CD8-positive, alpha-beta memory T cell (primary cell): ENCODE measurements around the gene KCNMB2. TPM values are rescaled to one million over a fixed set of nuclear protein-coding genes. Genes with fewer than 3 reads are reported as not detected.

ENCODE experiments used
- CTCF ChIA-PET: fragments of 350-600 bp; sonication (Branson Sonifier 250); formaldehyde crosslinking; loops from one replicate; lab custom pipeline; 2021; ENCODE audit warnings: antibody characterized with exemption; lab: Charles Lee
- POLR2A ChIA-PET: fragments of 350-600 bp; sonication (Branson Sonifier 250); formaldehyde crosslinking; loops from one replicate; lab custom pipeline; 2021; ENCODE audit warnings: antibody characterized with exemption; lab: Charles Lee
- DNase-seq, 5 donors: peaks; one replicate each; pipeline versions ENCODE4 v3.0.0 to v3.0.0-alpha.2; 2020 to 2022; ENCODE audit warnings: mixed read lengths in 1 of 5
- H3K27ac ChIP-seq: one replicate; pipeline ENCODE4 v1.7.0; 2013; ENCODE audit warnings: low read depth, mild to moderate bottlenecking, low read length, moderate library complexity
- H3K27me3 ChIP-seq: 2 replicates; pipeline ENCODE4 v1.7.0; 2013; ENCODE audit warnings: low read length, mild to moderate bottlenecking; ENCODE audit not compliant: insufficient read depth, poor library complexity, severe bottlenecking
- H3K36me3 ChIP-seq: 2 replicates; pipeline ENCODE4 v1.7.0; 2013; ENCODE audit warnings: mild to moderate bottlenecking, low read length, moderate library complexity; ENCODE audit not compliant: insufficient read depth
- H3K4me1 ChIP-seq: 2 replicates; pipeline ENCODE4 v1.7.0; 2013; ENCODE audit warnings: mild to moderate bottlenecking, low read length, moderate library complexity; ENCODE audit not compliant: insufficient read depth
- H3K4me3 ChIP-seq: 2 replicates; pipeline ENCODE4 v1.7.0; 2013; ENCODE audit warnings: mild to moderate bottlenecking, low read length
- H3K9me3 ChIP-seq: 2 replicates; pipeline ENCODE4 v1.7.0; 2013; ENCODE audit warnings: mild to moderate bottlenecking, low read length
- H3K27ac Mint-ChIP-seq, 8 donors: one replicate each; pipeline ENCODE4 v1.8.0; 2020 to 2021; ENCODE audit warnings: mixed read lengths in 8 of 8, mild to moderate bottlenecking in 6 of 8, inconsistent platforms in 3 of 8, moderate library complexity in 3 of 8
- H3K27me3 Mint-ChIP-seq, 2 donors: one replicate each; pipeline ENCODE4 v1.8.0; 2020 to 2021; ENCODE audit warnings: mixed read lengths in 2 of 2, mild to moderate bottlenecking in 1 of 2, moderate library complexity in 1 of 2
- H3K36me3 Mint-ChIP-seq, 3 donors: one replicate each; pipeline ENCODE4 v1.8.0; 2020 to 2021; ENCODE audit warnings: mixed read lengths in 3 of 3, inconsistent platforms in 1 of 3, mild to moderate bottlenecking in 1 of 3
- H3K4me1 Mint-ChIP-seq, 3 donors: one replicate each; pipeline ENCODE4 v1.8.0; 2020 to 2021; ENCODE audit warnings: mixed read lengths in 3 of 3, inconsistent platforms in 1 of 3, mild to moderate bottlenecking in 1 of 3
- H3K4me3 Mint-ChIP-seq, 7 donors: one replicate each; pipeline ENCODE4 v1.8.0; 2020 to 2021; ENCODE audit warnings: mixed read lengths in 7 of 7, mild to moderate bottlenecking in 6 of 7, moderate library complexity in 4 of 7, inconsistent platforms in 2 of 7
- H3K9me3 Mint-ChIP-seq, 5 donors: one replicate each; pipeline ENCODE4 v1.8.0; 2020 to 2022; ENCODE audit warnings: mixed read lengths in 5 of 5, mild to moderate bottlenecking in 3 of 5, moderate library complexity in 2 of 5, inconsistent platforms in 1 of 5
- polyA plus RNA-seq: library from polyadenylated mRNA; unstranded; fragments of 300-500 nt; fragmentation: Illumina TruSeq; gene quantifications from one replicate; pipeline ENCODE4 v1.2.3, GENCODE V29; 2021
- total RNA-seq, 2 experiments: library from RNA; stranded (reverse); gene quantifications; one replicate each; pipeline ENCODE4 v1.2.3, GENCODE V29; 2021

Gene KCNMB2
- total and polyA plus RNA-seq, 3 experiments from 2014 or later, result not detected

- ChIA-PET CTCF (no interaction called here), POLR2A (no interaction called here)
- Histone ChIP-seq H3K27ac (no peak overlapping the region), H3K27me3 (no peaks in the 10 kb centered on the region), H3K4me1 (no peaks in the 10 kb centered on the region), H3K36me3 (no peaks in the 10 kb centered on the region), H3K4me3 (no peak overlapping the region), H3K9me3 (no peaks in the 10 kb centered on the region)
- DNase-seq, result no peak
- peaks cover 0 to 7% (median 0%) of the 10 kb centered on the region in 3 donors for H3K4me1 Mint-ChIP-seq
- no peaks in the 10 kb centered on the region for H3K36me3 Mint-ChIP-seq
- no peak overlapping the region for H3K4me3 Mint-ChIP-seq
- no peaks in the 10 kb centered on the region for H3K9me3 Mint-ChIP-seq
- H3K27ac Mint-ChIP-seq, result no peak overlapping the region
- H3K27me3 Mint-ChIP-seq, result no peaks in the 10 kb centered on the region
Measured at GRCh38 chr3:178669758-178670157, 133.5 kb downstream of the KCNMB2 start.

GRCh38 chr3:178671377-178671776, 135.1 kb downstream of the KCNMB2 start:
- H3K4me3 Mint-ChIP-seq, result no peak overlapping the region

GRCh38 chr3:178671791-178672190, 135.6 kb downstream of the KCNMB2 start:
- no peak overlapping the region for H3K27ac Mint-ChIP-seq
- Histone ChIP-seq H3K9me3 (no peaks in the 10 kb centered on the region), H3K4me3 (no peak overlapping the region), H3K4me1 (no peaks in the 10 kb centered on the region), H3K27ac (no peak overlapping the region), H3K27me3 (no peaks in the 10 kb centered on the region), H3K36me3 (no peaks in the 10 kb centered on the region)
- H3K4me1 Mint-ChIP-seq, result peaks cover 0 to 7% (median 0%) of the 10 kb centered on the region in 3 donors
- no peaks in the 10 kb centered on the region for H3K27me3 Mint-ChIP-seq
- ChIA-PET POLR2A (no interaction called here), CTCF (no interaction called here)
- DNase-seq, result no peak
- no peaks in the 10 kb centered on the region for H3K36me3 Mint-ChIP-seq
- H3K4me3 Mint-ChIP-seq, result no peak overlapping the region
- H3K9me3 Mint-ChIP-seq, result no peaks in the 10 kb centered on the region

More at GRCh38 chr3:178671377-178671776, 135.1 kb downstream of the KCNMB2 start:
- no peaks in the 10 kb centered on the region for H3K4me1 ChIP-seq
- Mint-ChIP-seq H3K27ac (no peak overlapping the region), H3K9me3 (no peaks in the 10 kb centered on the region), H3K36me3 (no peaks in the 10 kb centered on the region), H3K4me1 (peaks cover 0 to 7% (median 0%) of the 10 kb centered on the region in 3 donors), H3K27me3 (no peaks in the 10 kb centered on the region)
- no peak overlapping the region for H3K4me3 ChIP-seq
- H3K36me3 ChIP-seq, result no peaks in the 10 kb centered on the region
- ChIA-PET POLR2A (no interaction called here), CTCF (no interaction called here)
- H3K27me3 ChIP-seq, result no peaks in the 10 kb centered on the region
- no peak overlapping the region for H3K27ac ChIP-seq
- no peak for DNase-seq
- H3K9me3 ChIP-seq, result no peaks in the 10 kb centered on the region

DNA sequence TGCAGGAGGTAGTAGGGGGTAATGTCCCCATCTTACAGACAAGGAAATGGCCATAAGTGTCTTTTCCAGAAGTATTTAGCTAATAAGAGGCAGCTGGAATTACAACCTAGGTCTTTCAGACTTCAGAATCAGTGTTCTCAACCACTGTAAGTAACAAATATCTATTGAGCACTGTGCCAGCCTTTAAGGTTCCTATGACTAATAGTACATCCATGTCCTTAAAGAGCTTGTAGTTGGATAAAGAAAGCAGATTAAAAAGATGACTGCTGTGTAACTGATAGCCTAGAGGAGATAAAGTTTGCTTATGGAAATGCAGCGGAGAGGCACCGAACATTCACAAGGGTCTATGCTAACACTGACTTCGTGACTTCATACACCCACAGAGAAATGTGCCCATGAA, 136.0 kb downstream of the KCNMB2 start:
- POLR2A ChIA-PET, result no interaction called here
- Mint-ChIP-seq H3K4me1 (peaks cover 0 to 7% (median 0%) of the 10 kb centered on the region in 3 donors), H3K27me3 (no peaks in the 10 kb centered on the region), H3K36me3 (no peaks in the 10 kb centered on the region), H3K27ac (no peak overlapping the region), H3K9me3 (no peaks in the 10 kb centered on the region), H3K4me3 (no peak overlapping the region)
- Histone ChIP-seq H3K4me3 (no peak overlapping the region), H3K4me1 (no peaks in the 10 kb centered on the region), H3K36me3 (no peaks in the 10 kb centered on the region), H3K27me3 (no peaks in the 10 kb centered on the region), H3K9me3 (no peaks in the 10 kb centered on the region), H3K27ac (no peak overlapping the region)
- no peak for DNase-seq
- CTCF ChIA-PET, result no interaction called here

DNA sequence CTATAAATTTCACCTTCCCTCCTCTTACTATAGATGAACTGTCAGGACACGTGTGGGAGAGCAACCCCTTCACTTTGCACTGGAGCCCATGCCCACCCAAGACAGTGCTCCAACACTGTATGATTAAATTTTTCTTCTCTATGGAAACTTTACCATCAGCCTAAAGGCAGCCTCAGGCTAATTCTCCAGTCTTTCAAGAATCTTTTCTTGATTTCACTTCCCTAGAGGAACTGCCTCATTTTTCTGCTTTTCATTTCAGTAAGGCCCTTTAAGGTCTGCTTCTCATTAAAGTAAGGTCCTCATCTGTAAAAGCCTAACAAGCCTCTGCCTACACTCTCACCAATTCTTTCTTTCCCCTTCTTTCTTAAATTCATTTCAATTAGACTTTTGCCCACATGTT, 137.3 kb downstream of the KCNMB2 start:
- H3K4me3 ChIP-seq, result no peak overlapping the region
- no peaks in the 10 kb centered on the region for H3K27me3 ChIP-seq
- POLR2A ChIA-PET, result no interaction called here

DNA sequence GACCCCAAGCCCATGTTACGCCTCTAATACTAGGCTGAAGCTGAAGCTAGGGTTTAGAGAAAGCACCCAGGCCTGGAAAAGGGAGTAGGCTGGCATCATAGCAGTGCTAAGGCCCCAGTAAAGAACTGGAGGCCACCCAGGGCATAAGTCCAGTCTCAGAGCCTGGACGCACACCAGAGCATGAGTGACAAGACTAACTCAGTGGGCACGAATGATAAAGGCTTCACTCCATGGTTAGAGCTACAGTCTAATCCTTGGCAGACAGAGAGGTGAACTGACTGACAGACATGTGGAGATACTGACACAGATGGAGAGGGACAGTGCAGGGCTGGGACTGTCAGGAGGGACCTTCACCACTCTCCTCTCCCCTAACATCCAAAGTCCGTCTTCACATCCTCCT, 139.8 kb downstream of the KCNMB2 start:
- no peaks in the 10 kb centered on the region for H3K36me3 Mint-ChIP-seq
- CTCF ChIA-PET, result no interaction called here

More for the DNA sequence above, 137.3 kb downstream of the KCNMB2 start:
- Histone ChIP-seq H3K4me1 (no peaks in the 10 kb centered on the region), H3K9me3 (no peaks in the 10 kb centered on the region), H3K27ac (no peak overlapping the region), H3K36me3 (no peaks in the 10 kb centered on the region)
- DNase-seq, result no peak
- CTCF ChIA-PET, result no interaction called here
- peaks cover 0 to 5% of the 10 kb centered on the region in 2 donors for H3K27me3 Mint-ChIP-seq
- no peak overlapping the region for H3K4me3 Mint-ChIP-seq
- H3K36me3 Mint-ChIP-seq, result no peaks in the 10 kb centered on the region
- peaks cover 0 to 7% (median 0%) of the 10 kb centered on the region in 3 donors for H3K4me1 Mint-ChIP-seq
- no peaks in the 10 kb centered on the region for H3K9me3 Mint-ChIP-seq
- no peak overlapping the region for H3K27ac Mint-ChIP-seq

DNA sequence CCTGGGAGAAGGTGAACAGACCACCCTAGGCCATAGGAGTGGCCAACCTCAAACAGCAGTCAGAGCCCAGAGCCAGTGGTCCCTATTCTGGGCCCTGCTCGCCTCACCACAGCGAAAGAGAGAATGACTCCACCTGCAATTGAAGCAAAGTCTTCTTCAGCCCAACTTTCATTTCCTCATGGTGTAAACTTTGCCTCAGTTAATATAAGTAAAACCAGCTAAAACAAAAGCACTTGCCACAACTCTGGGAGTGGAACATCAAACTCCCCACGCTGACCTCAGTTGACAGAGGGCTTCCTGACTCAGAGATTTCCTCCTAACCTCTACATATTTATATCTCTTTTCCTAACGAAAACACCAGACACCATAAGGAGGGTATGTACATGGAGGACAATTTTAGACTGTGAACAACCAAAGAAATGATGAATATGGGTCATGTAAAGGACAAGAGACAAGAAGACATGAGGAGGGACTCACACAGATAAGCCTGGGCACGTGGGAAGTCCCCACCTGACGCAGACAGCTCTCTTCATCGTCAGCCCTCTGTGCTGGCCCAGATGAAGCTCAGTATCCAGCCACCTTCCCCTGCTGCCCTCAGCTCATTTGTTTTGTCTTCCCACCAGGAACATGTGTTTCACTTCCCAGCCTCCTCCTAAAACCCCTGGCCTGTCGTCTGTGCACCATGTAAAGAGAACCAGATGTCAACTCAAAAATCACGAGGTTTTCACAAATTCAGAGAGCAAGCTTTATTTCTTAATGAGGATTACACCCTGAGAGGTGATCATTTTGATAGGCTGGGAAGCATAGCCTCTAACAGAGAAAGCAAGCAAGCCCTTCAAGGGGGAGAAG, 140.9 kb downstream of the KCNMB2 start:
- Mint-ChIP-seq H3K27me3 (peaks cover 2 to 5% of the 10 kb centered on the region in 2 donors), H3K36me3 (no peaks in the 10 kb centered on the region), H3K4me3 (no peak overlapping the region), H3K4me1 (no peaks in the 10 kb centered on the region), H3K9me3 (peaks cover 0 to 4% (median 0%) of the 10 kb centered on the region in 5 donors), H3K27ac (no peak overlapping the region)
- Histone ChIP-seq H3K27ac (no peak overlapping the region), H3K9me3 (no peaks in the 10 kb centered on the region), H3K27me3 (no peaks in the 10 kb centered on the region), H3K4me1 (no peaks in the 10 kb centered on the region), H3K36me3 (no peaks in the 10 kb centered on the region), H3K4me3 (no peak overlapping the region)
- ChIA-PET POLR2A (no interaction called here), CTCF (no interaction called here)
- DNase-seq, result no peak

More for the DNA sequence above, 139.8 kb downstream of the KCNMB2 start:
- no peaks in the 10 kb centered on the region for H3K4me1 Mint-ChIP-seq
- H3K4me3 Mint-ChIP-seq, result no peak overlapping the region
- H3K9me3 ChIP-seq, result no peaks in the 10 kb centered on the region
- no peak overlapping the region for H3K27ac ChIP-seq
- POLR2A ChIA-PET, result no interaction called here
- no peaks in the 10 kb centered on the region for H3K36me3 ChIP-seq
- H3K4me3 ChIP-seq, result no peak overlapping the region
- no peak overlapping the region for H3K27ac Mint-ChIP-seq
- H3K9me3 Mint-ChIP-seq, result no peaks in the 10 kb centered on the region
- no peaks in the 10 kb centered on the region for H3K4me1 ChIP-seq
- no peaks in the 10 kb centered on the region for H3K27me3 ChIP-seq
- H3K27me3 Mint-ChIP-seq, result peaks cover 0 to 5% of the 10 kb centered on the region in 2 donors
- DNase-seq, result no peak

DNA sequence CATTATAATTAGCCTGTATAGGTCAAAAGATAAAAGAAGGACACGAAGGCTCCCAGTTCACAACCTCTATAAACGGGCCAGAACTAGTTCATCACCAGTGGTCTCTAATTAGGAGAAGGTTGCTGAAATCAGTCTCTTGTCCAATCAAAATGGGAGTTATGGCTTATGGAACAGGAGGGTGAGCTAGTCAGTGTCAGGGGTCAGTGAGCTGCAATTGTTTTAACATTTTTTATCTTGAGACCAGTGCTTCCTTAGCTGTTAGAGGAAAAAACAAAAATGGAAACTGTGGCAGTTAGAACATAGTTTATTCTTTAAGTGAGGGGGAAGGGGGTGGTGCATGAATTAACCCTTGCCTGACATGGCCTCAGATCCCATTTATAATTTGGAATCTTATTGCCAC, 141.7 kb downstream of the KCNMB2 start:
- H3K27me3 ChIP-seq, result no peaks in the 10 kb centered on the region
- Mint-ChIP-seq H3K27me3 (peaks cover 2 to 5% of the 10 kb centered on the region in 2 donors), H3K27ac (no peak overlapping the region), H3K9me3 (peaks cover 0 to 9% (median 2%) of the 10 kb centered on the region in 5 donors), H3K4me3 (no peak overlapping the region), H3K36me3 (no peaks in the 10 kb centered on the region), H3K4me1 (no peaks in the 10 kb centered on the region)
- no peak overlapping the region for H3K27ac ChIP-seq
- POLR2A ChIA-PET, result no interaction called here
- no peaks in the 10 kb centered on the region for H3K36me3 ChIP-seq
- H3K9me3 ChIP-seq, result no peaks in the 10 kb centered on the region
- H3K4me1 ChIP-seq, result no peaks in the 10 kb centered on the region
- H3K4me3 ChIP-seq, result no peak overlapping the region
- CTCF ChIA-PET, result no interaction called here
- no peak for DNase-seq
